H9 (cell line): ENCODE data around the gene EFNB2. TPM values are rescaled to one million over a fixed set of nuclear protein-coding genes. Genes with fewer than 3 reads are reported as not detected.

Experiments used
- DNase-seq: peaks from one replicate; pipeline ENCODE4 v3.0.0-alpha.2; 2017
- H2AFZ ChIP-seq: one replicate; pipeline ENCODE4 v1.6.1; 2013; ENCODE audit warnings: mild to moderate bottlenecking, low read length, control low read depth, moderate library complexity
- H2AK5ac ChIP-seq: 2 replicates; pipeline ENCODE4 v1.6.1; 2013; ENCODE audit warnings: low read length, control low read depth, mixed read lengths; ENCODE audit not compliant: insufficient read length
- H2BK120ac ChIP-seq: one replicate; pipeline ENCODE4 v1.6.1; 2013; ENCODE audit warnings: low read depth, mild to moderate bottlenecking, low read length, control low read depth, inconsistent platforms; ENCODE audit not compliant: poor library complexity, severe bottlenecking
- H2BK12ac ChIP-seq: 2 replicates; pipeline ENCODE4 v1.6.1; 2013; ENCODE audit warnings: low read length, control low read depth, mixed read lengths, low read depth; ENCODE audit not compliant: insufficient read length
- H2BK15ac ChIP-seq: 2 replicates; pipeline ENCODE4 v1.6.1; 2013; ENCODE audit warnings: low read depth, low read length, control low read depth
- H2BK20ac ChIP-seq: one replicate; pipeline ENCODE4 v1.6.1; 2013; ENCODE audit warnings: low read depth, mild to moderate bottlenecking, low read length, control low read depth, inconsistent platforms; ENCODE audit not compliant: poor library complexity, severe bottlenecking
- H2BK5ac ChIP-seq: 2 replicates; pipeline ENCODE4 v1.6.1; 2013; ENCODE audit warnings: low read length, control low read depth, mixed read lengths; ENCODE audit not compliant: insufficient read length
- H3K14ac ChIP-seq: 2 replicates; pipeline ENCODE4 v1.6.1; 2013; ENCODE audit warnings: low read length, control low read depth; ENCODE audit not compliant: insufficient read depth
- H3K18ac ChIP-seq: 2 replicates; pipeline ENCODE4 v1.6.1; 2013; ENCODE audit warnings: low read depth, mild to moderate bottlenecking, mixed read lengths, low read length, control low read depth; ENCODE audit not compliant: insufficient read length
- H3K23ac ChIP-seq: 2 replicates; pipeline ENCODE4 v1.6.1; 2013; ENCODE audit warnings: low read length, control low read depth, mixed read lengths, low read depth; ENCODE audit not compliant: insufficient read length
- H3K23me2 ChIP-seq: 2 replicates; pipeline ENCODE4 v1.6.1; 2013; ENCODE audit warnings: low read depth, mild to moderate bottlenecking, mixed read lengths, low read length, control low read depth; ENCODE audit not compliant: insufficient read length, poor library complexity, severe bottlenecking
- H3K27ac ChIP-seq: 2 replicates; pipeline ENCODE4 v1.5.1; 2013; ENCODE audit warnings: low read length, control low read depth, mixed read lengths, low read depth; ENCODE audit not compliant: insufficient read length
- H3K27me3 ChIP-seq: 2 replicates; pipeline ENCODE4 v1.6.1; 2013; ENCODE audit warnings: low read length, control low read depth, inconsistent platforms; ENCODE audit not compliant: insufficient read depth
- H3K4ac ChIP-seq: 2 replicates; pipeline ENCODE4 v1.6.1; 2013; ENCODE audit warnings: low read depth, mild to moderate bottlenecking, control low read depth, inconsistent platforms, low read length, moderate library complexity
- H3K4me1 ChIP-seq: 2 replicates; pipeline ENCODE4 v1.6.1; 2013; ENCODE audit warnings: low read length, control low read depth, inconsistent platforms; ENCODE audit not compliant: insufficient read depth
- H3K4me2 ChIP-seq: 2 replicates; pipeline ENCODE4 v1.6.1; 2013; ENCODE audit warnings: low read length, control low read depth, mixed read lengths; ENCODE audit not compliant: insufficient read length, insufficient read depth
- H3K56ac ChIP-seq: 2 replicates; pipeline ENCODE4 v1.6.1; 2013; ENCODE audit warnings: low read depth, mild to moderate bottlenecking, mixed read lengths, low read length, control low read depth; ENCODE audit not compliant: insufficient read length
- H3K79me1 ChIP-seq: 2 replicates; pipeline ENCODE4 v1.6.1; 2013; ENCODE audit warnings: low read depth, mild to moderate bottlenecking, moderate library complexity, low read length, control low read depth, inconsistent platforms; ENCODE audit not compliant: insufficient read depth, poor library complexity, severe bottlenecking
- H3K79me2 ChIP-seq: 2 replicates; pipeline ENCODE4 v1.6.1; 2013; ENCODE audit warnings: low read length, control low read depth, inconsistent platforms; ENCODE audit not compliant: insufficient read depth
- H3K9ac ChIP-seq: 2 replicates; pipeline ENCODE4 v1.6.1; 2013; ENCODE audit warnings: low read length, control low read depth, mixed read lengths; ENCODE audit not compliant: insufficient read length; ENCODE audit errors: extremely low read depth
- H3K9me3 ChIP-seq: one replicate; pipeline ENCODE4 v1.6.1; 2013; ENCODE audit warnings: low read depth, low read length, inconsistent platforms; ENCODE audit not compliant: control insufficient read depth
- H3T11ph ChIP-seq: one replicate; pipeline ENCODE4 v1.6.1; 2013; ENCODE audit warnings: mild to moderate bottlenecking, low read length, control low read depth, inconsistent platforms
- H4K20me1 ChIP-seq: one replicate; pipeline ENCODE4 v1.6.1; 2013; ENCODE audit not compliant: control insufficient read depth, insufficient read length, insufficient read depth
- H4K5ac ChIP-seq: 2 replicates; pipeline ENCODE4 v1.6.1; 2013; ENCODE audit warnings: low read depth, mild to moderate bottlenecking, mixed read lengths, low read length, control low read depth; ENCODE audit not compliant: insufficient read length
- H4K8ac ChIP-seq: replicated peaks from 2 replicates; pipeline ENCODE4 v1.6.1; 2013; ENCODE audit warnings: low read length, control low read depth, mixed read lengths, low read depth; ENCODE audit not compliant: insufficient read length
- H4K91ac ChIP-seq: 2 replicates; pipeline ENCODE4 v1.6.1; 2013; ENCODE audit warnings: low read depth, mild to moderate bottlenecking, moderate library complexity, mixed read lengths, low read length, control low read depth; ENCODE audit not compliant: insufficient read length
- H3K27ac Mint-ChIP-seq, 3 experiments: 2 replicates in 2 of 3; 3 replicates in 1 of 3; pipeline ENCODE4 v1.8.0; 2020 to 2021; ENCODE audit warnings: mixed read lengths in 3 of 3, mild to moderate bottlenecking in 1 of 3, moderate library complexity in 1 of 3
- H3K27me3 Mint-ChIP-seq: 2 replicates; pipeline ENCODE4 v1.8.0; 2021; ENCODE audit warnings: low read depth, mild to moderate bottlenecking, moderate library complexity, mixed read lengths
- H3K36me3 Mint-ChIP-seq, 3 experiments: 2 replicates in 2 of 3; 3 replicates in 1 of 3; pipeline ENCODE4 v1.8.0; 2020 to 2021; ENCODE audit warnings: low read depth in 3 of 3, mixed read lengths in 3 of 3; ENCODE audit not compliant: insufficient read depth in 1 of 3
- H3K4me1 Mint-ChIP-seq, 2 experiments: 2 replicates each; pipeline ENCODE4 v1.8.0; 2020; ENCODE audit warnings: mixed read lengths in 2 of 2
- H3K4me3 Mint-ChIP-seq, 2 experiments: 2 replicates in 1 of 2; 3 replicates in 1 of 2; pipeline ENCODE4 v1.8.0; 2020 to 2021; ENCODE audit warnings: mild to moderate bottlenecking in 2 of 2, mixed read lengths in 2 of 2, moderate library complexity in 1 of 2
- H3K9me3 Mint-ChIP-seq, 2 experiments: 2 replicates in 1 of 2; 3 replicates in 1 of 2; pipeline ENCODE4 v1.8.0; 2020; ENCODE audit warnings: mild to moderate bottlenecking in 2 of 2, mixed read lengths in 2 of 2, moderate library complexity in 1 of 2
- CTCF ChIP-seq: fragments of 200-600 bp; sonication (generic); conservative IDR thresholded peaks from 3 replicates; pipeline ENCODE4 v1.8.0; 2021; ENCODE audit warnings: antibody characterized with exemption, mild to moderate bottlenecking
- WGBS: extraction: QIAGEN DNeasy Blood & Tissue Kit; methylation state at CpG from one replicate; pipeline ENCODE4 v1.1.7; 2013; ENCODE audit warnings: missing lambda C conversion rate, low lambda C conversion rate, mixed read lengths; ENCODE audit not compliant: insufficient read length; ENCODE audit errors: extremely low coverage; 5-methylcytosine and 5-hydroxymethylcytosine counted together
- total RNA-seq: library from RNA; stranded (reverse); gene quantifications from 2 replicates; pipeline ENCODE4 v1.2.1, GENCODE V29; 2021

Gene EFNB2
- total RNA-seq, 1 experiment from 2014 or later, result 12.7 TPM

- no peak overlapping the region for H3K9ac ChIP-seq
- WGBS, result no CpG with 5 or more reads among the region's 4 CpGs
Observed at GRCh38 chr13:106472621-106473020, 62.8 kb downstream of the EFNB2 start.

More at GRCh38 chr13:106472621-106473020, 62.8 kb downstream of the EFNB2 start:
- Histone ChIP-seq H4K5ac (no peak overlapping the region), H2AFZ (no peak overlapping the region), H2BK5ac (no peak overlapping the region), H4K8ac (no peak overlapping the region), H2BK12ac (no peak overlapping the region), H2BK120ac (no peak overlapping the region), H3T11ph (no peak overlapping the region), H3K27me3 (no peaks in the 10 kb centered on the region), H3K56ac (no peak overlapping the region), H2BK15ac (no peak overlapping the region), H4K91ac (no peak overlapping the region), H3K14ac (no peak overlapping the region), H3K4ac (no peak overlapping the region), H3K27ac (no peak overlapping the region), H2AK5ac (no peak overlapping the region), H3K4me1 (peaks cover 2% of the 10 kb centered on the region; the same call in 1 of the 2 replicates), H4K20me1 (no peaks in the 10 kb centered on the region), H3K79me2 (no peaks in the 10 kb centered on the region), H3K23ac (no peak overlapping the region), H3K4me2 (no peak overlapping the region), H3K9me3 (no peaks in the 10 kb centered on the region), H3K18ac (no peak overlapping the region), H3K23me2 (no peaks in the 10 kb centered on the region), H3K79me1 (no peaks in the 10 kb centered on the region), H2BK20ac (no peak overlapping the region)
- no peak for DNase-seq
- no peak overlapping the region for H3K4me3 Mint-ChIP-seq
- no peak overlapping the region; a peak in 1 of 7 replicates for H3K27ac Mint-ChIP-seq
- H3K4me1 Mint-ChIP-seq, result peaks cover 17 to 23% of the 10 kb centered on the region in 2 experiments
- no peaks in the 10 kb centered on the region for H3K36me3 Mint-ChIP-seq
- no peaks in the 10 kb centered on the region for H3K9me3 Mint-ChIP-seq
- TF ChIP-seq CTCF, result no peak
- H3K27me3 Mint-ChIP-seq, result peaks cover 2% of the 10 kb centered on the region; the same call in 1 of the 2 replicates
